GM12878 (cell line): ENCODE data around the gene PPP1R13B.

Source experiments
- CTCF ChIP-seq, 3 experiments: IDR thresholded peaks in 2 of 3; conservative IDR thresholded peaks in 1 of 3; 2 replicates each; pipeline ENCODE4 v1.5.1; 2011; ENCODE audit warnings: low read depth in 3 of 3, low read length in 3 of 3, mild to moderate bottlenecking in 3 of 3, control low read depth in 2 of 3, moderate library complexity in 2 of 3, inconsistent platforms in 1 of 3, mixed read lengths in 1 of 3; ENCODE audit not compliant: control insufficient read depth in 2 of 3, insufficient read depth in 1 of 3; ENCODE audit errors: extremely low read depth in 1 of 3
- JUND ChIP-seq: IDR thresholded peaks from 2 replicates; pipeline ENCODE4 v1.6.1; 2012; ENCODE audit warnings: low read depth, mild to moderate bottlenecking, low read length, improper control_type of control experiment, moderate library complexity
- MXI1 ChIP-seq: fragments of 150-350 bp; IDR thresholded peaks from 2 replicates; pipeline ENCODE4 v1.6.1; 2011; ENCODE audit warnings: low read depth, mild to moderate bottlenecking, inconsistent platforms, low read length, improper control_type of control experiment
- POLR2A ChIP-seq: IDR thresholded peaks from 2 replicates; pipeline ENCODE4 v1.6.1; 2011; ENCODE audit warnings: low read depth, mild to moderate bottlenecking, low read length
- RCOR1 ChIP-seq: conservative IDR thresholded peaks from 2 replicates; pipeline ENCODE4 v1.6.1; 2012; ENCODE audit warnings: low read depth, low read length, improper control_type of control experiment
- REST ChIP-seq: IDR thresholded peaks from 2 replicates; pipeline ENCODE4 v1.6.1; 2012; ENCODE audit warnings: mild to moderate bottlenecking, low read depth, low read length

- TF ChIP-seq CTCF (IDR thresholded peaks at IDR 0.05 in 2 of 3, conservative IDR thresholded peaks at IDR 0.05 in 1 of 3; ENCODE audit: control insufficient read depth in 2 of 3, extremely low read depth in 1 of 3, insufficient read depth in 1 of 3, low read depth in 3 of 3, low read length in 3 of 3), result no peak
- TF ChIP-seq RCOR1, result no peak
- TF ChIP-seq REST, result no peak
- no peak for TF ChIP-seq POLR2A
- TF ChIP-seq MXI1, result no peak
- TF ChIP-seq JUND, result no peak
Observed at GRCh38 chr14:103728141-103728540, 119.2 kb downstream of the PPP1R13B start.
